ENCODE results near the gene ZNRF4. TPM values are rescaled to one million over a fixed set of nuclear protein-coding genes. Genes with fewer than 3 reads are reported as not detected.

Gene ZNRF4
- total and polyA plus RNA-seq, 9 of the 15 experiments (the other 6 are each of a cell fraction or from before 2014, with no cell fraction given): not detected

DNA sequence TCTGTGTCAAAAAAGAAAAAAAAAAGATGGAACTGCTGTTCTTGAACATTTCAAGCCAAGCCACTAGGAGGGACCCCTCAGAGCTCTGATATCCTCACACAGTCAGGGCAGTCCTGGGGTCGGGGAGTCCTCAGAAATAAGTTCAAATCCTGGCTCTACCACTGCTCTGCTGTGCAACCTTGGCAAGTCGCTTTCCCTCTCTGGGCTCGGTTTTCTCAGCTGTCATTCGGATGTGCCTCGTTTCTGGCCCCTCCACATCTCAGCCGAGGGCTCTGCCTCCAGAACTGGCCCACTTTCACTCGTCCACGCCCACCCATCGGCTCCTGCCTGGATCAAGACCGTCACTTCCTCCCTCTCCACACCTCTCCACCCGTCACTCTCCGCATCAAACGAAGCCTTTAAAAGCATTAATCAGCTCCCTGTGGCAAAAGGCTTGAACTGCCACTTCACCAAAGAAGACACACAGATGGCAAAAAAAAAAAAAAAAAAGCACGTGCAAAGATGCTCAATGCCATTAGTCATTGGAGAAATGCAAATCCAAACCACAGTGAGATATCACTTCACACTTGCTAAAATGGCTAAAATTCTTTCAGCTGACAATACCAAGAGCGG lies 7.4 kb upstream of the ZNRF4 start (continued):
- peak; percentile 41 for TF ChIP-seq RBM25 (IDR thresholded peaks at IDR 0.05; ENCODE audit: low read depth, low read length, severe bottlenecking)
- TF ChIP-seq, protein P1, sequence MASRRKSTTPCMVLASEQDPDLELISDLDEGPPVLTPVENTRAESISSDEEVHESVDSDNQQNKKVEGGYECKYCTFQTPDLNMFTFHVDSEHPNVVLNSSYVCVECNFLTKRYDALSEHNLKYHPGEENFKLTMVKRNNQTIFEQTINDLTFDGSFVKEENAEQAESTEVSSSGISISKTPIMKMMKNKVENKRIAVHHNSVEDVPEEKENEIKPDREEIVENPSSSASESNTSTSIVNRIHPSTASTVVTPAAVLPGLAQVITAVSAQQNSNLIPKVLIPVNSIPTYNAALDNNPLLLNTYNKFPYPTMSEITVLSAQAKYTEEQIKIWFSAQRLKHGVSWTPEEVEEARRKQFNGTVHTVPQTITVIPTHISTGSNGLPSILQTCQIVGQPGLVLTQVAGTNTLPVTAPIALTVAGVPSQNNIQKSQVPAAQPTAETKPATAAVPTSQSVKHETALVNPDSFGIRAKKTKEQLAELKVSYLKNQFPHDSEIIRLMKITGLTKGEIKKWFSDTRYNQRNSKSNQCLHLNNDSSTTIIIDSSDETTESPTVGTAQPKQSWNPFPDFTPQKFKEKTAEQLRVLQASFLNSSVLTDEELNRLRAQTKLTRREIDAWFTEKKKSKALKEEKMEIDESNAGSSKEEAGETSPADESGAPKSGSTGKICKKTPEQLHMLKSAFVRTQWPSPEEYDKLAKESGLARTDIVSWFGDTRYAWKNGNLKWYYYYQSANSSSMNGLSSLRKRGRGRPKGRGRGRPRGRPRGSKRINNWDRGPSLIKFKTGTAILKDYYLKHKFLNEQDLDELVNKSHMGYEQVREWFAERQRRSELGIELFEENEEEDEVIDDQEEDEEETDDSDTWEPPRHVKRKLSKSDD (conservative IDR thresholded peaks at IDR 0.05; ENCODE audit: low read length): no peak
- TF ChIP-seq, protein P2, sequence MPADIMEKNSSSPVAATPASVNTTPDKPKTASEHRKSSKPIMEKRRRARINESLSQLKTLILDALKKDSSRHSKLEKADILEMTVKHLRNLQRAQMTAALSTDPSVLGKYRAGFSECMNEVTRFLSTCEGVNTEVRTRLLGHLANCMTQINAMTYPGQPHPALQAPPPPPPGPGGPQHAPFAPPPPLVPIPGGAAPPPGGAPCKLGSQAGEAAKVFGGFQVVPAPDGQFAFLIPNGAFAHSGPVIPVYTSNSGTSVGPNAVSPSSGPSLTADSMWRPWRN (IDR thresholded peaks at IDR 0.05; ENCODE audit: low read depth): no peak
- TF ChIP-seq POLR2H (tag; IDR thresholded peaks at IDR 0.05; ENCODE audit: low read depth): no peak
- TF ChIP-seq, protein P3, sequence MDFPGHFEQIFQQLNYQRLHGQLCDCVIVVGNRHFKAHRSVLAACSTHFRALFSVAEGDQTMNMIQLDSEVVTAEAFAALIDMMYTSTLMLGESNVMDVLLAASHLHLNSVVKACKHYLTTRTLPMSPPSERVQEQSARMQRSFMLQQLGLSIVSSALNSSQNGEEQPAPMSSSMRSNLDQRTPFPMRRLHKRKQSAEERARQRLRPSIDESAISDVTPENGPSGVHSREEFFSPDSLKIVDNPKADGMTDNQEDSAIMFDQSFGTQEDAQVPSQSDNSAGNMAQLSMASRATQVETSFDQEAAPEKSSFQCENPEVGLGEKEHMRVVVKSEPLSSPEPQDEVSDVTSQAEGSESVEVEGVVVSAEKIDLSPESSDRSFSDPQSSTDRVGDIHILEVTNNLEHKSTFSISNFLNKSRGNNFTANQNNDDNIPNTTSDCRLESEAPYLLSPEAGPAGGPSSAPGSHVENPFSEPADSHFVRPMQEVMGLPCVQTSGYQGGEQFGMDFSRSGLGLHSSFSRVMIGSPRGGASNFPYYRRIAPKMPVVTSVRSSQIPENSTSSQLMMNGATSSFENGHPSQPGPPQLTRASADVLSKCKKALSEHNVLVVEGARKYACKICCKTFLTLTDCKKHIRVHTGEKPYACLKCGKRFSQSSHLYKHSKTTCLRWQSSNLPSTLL (IDR thresholded peaks at IDR 0.05): no peak
- TF ChIP-seq CBX1 (IDR thresholded peaks at IDR 0.05; ENCODE audit: low read depth): no peak
- no peak for TF ChIP-seq RBM14 (IDR thresholded peaks at IDR 0.05; ENCODE audit: borderline replicate concordance, insufficient read depth, low read depth, low read length)
- TF ChIP-seq NFE2L1 (tag; IDR thresholded peaks at IDR 0.05; ENCODE audit: borderline replicate concordance, low read depth): no peak
- peak; percentile 53 for TF ChIP-seq ZFP36 (IDR thresholded peaks at IDR 0.05; ENCODE audit: low read depth, low read length, partially characterized antibody)
- no peak for TF ChIP-seq RUNX1 (IDR thresholded peaks at IDR 0.05; ENCODE audit: low read depth)
- TF ChIP-seq ZC3H4 (CRISPR knock-in tag; IDR thresholded peaks at IDR 0.05; ENCODE audit: borderline replicate concordance): no peak
- TF ChIP-seq CBFA2T3 (IDR thresholded peaks at IDR 0.05): no peak
- TF ChIP-seq, protein P4, sequence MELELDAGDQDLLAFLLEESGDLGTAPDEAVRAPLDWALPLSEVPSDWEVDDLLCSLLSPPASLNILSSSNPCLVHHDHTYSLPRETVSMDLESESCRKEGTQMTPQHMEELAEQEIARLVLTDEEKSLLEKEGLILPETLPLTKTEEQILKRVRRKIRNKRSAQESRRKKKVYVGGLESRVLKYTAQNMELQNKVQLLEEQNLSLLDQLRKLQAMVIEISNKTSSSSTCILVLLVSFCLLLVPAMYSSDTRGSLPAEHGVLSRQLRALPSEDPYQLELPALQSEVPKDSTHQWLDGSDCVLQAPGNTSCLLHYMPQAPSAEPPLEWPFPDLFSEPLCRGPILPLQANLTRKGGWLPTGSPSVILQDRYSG (tag; conservative IDR thresholded peaks at IDR 0.05; ENCODE audit: low read depth): no peak
- TF ChIP-seq, protein P5, sequence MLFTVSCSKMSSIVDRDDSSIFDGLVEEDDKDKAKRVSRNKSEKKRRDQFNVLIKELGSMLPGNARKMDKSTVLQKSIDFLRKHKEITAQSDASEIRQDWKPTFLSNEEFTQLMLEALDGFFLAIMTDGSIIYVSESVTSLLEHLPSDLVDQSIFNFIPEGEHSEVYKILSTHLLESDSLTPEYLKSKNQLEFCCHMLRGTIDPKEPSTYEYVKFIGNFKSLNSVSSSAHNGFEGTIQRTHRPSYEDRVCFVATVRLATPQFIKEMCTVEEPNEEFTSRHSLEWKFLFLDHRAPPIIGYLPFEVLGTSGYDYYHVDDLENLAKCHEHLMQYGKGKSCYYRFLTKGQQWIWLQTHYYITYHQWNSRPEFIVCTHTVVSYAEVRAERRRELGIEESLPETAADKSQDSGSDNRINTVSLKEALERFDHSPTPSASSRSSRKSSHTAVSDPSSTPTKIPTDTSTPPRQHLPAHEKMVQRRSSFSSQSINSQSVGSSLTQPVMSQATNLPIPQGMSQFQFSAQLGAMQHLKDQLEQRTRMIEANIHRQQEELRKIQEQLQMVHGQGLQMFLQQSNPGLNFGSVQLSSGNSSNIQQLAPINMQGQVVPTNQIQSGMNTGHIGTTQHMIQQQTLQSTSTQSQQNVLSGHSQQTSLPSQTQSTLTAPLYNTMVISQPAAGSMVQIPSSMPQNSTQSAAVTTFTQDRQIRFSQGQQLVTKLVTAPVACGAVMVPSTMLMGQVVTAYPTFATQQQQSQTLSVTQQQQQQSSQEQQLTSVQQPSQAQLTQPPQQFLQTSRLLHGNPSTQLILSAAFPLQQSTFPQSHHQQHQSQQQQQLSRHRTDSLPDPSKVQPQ (CRISPR knock-in tag; IDR thresholded peaks at IDR 0.05; ENCODE audit: borderline replicate concordance): no peak
- TF ChIP-seq WHSC1 (IDR thresholded peaks at IDR 0.05; ENCODE audit: low read length): no peak
- TF ChIP-seq PTTG1 (tag; IDR thresholded peaks at IDR 0.05; ENCODE audit: low read depth): no peak
- no peak for TF ChIP-seq MYC (IDR thresholded peaks at IDR 0.05; ENCODE audit: low read depth, low read length)
- no peak for TF ChIP-seq MYC (CRISPR knock-in tag; IDR thresholded peaks at IDR 0.05; ENCODE audit: borderline replicate concordance, low read depth)
